ENCODE results near the gene METTL1. TPM values are rescaled to one million over a fixed set of nuclear protein-coding genes. Genes with fewer than 3 reads are reported as not detected.
"Not testable (repeated sequence)": the region's sequence is repeated elsewhere in the genome, so short reads cannot be mapped to it uniquely, and the experiment has no call there.

Gene METTL1
- total RNA-seq, result 10 to 100 TPM; 30.0 to 32.0 TPM

DNA sequence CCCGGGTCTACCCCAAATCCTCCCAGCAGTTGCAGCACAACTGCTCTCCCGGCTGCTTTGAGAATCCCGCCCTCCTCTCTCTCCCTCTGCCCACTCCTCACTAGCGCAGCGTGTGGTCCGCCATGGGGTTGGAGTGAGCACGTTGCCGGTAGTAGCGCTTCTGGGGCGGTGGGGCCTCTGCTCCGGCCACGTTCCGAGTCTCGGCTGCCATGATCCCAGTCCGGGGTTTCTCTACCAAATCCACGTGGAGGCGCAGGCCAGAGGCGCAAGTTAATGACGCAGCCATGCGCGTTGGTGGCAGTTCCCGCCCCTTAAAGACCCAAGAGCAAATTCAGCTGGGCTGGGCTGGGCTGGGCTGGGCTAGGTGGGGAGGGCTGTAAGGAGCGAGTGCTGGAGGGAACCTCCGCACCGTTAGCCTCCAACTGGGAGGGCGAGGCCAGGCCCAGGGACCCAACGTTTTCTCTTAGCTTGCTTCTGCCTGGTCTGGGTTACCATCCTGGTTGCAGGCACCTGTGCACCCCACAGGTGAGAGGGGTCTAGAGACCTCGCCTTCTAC lies at the start of gene METTL1:
METTL1 (minus strand) TSS at position 233 of the 556 bp plus-strand sequence; CDS start at position 211, 22 bp downstream.
- Mint-ChIP-seq H3K4me1 (ENCODE audit: low read depth) (peaks cover 23% of the 10 kb centered on the region), H3K36me3 (peaks cover 29% of the 10 kb centered on the region), H3K9me3 (no peaks in the 10 kb centered on the region), H3K27me3 (no peaks in the 10 kb centered on the region), H3K4me3 (peak within 1 kb of the TSS; percentile 99), H3K27ac (peak within 1 kb of the TSS; percentile 97)
- ChIA-PET CTCF (interaction anchor here (0.6 to 2.1 kb wide), 7 partner anchors 10 to 133 kb away, joined by 3 to 25 read pairs (median 3); partner anchors contain the start of genes OS9 and TSFM), POLR2A (interaction anchor here (0.5 to 1.6 kb wide), 9 partner anchors 9 to 1144 kb away, joined by 3 to 10 read pairs (median 4); partner anchors contain the start of genes ATP23, CDK4, MARCHF9 and TSFM)
- intact Hi-C loops (cut with micrococcal nuclease), result loop anchor here (1.0 to 2.0 kb wide), 3 partner anchors 10 to 75 kb away; partner anchors contain the start of genes CDK4, CTDSP2 and TSFM
- peak; percentile 97 for DNase-seq

DNA sequence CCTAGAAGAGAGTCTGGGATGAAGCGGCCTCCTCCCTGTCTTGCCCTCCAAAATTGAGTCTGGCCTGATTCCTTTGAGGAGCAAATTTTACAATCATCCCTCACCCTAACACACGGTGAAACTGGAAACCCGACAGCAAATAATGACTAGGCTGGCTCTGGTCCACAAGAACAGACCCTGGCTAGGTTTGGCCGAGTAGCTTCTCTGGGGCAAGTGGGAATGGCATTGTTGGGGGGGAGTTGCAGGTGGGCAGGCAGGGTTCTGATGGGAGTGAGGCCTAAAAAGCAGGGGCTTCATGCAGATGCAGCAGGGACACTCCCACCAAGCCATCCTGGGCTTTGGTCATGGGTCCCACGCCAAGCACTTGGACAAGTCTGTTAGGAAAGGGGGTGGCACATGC lies 49.1 kb upstream of the METTL1 start:
- H3K4me1 Mint-ChIP-seq (ENCODE audit: low read depth); CTCF ChIA-PET; H3K27ac Mint-ChIP-seq; DNase-seq; intact Hi-C loops (cut with micrococcal nuclease); H3K9me3 Mint-ChIP-seq; H3K4me3 Mint-ChIP-seq; POLR2A ChIA-PET; H3K27me3 Mint-ChIP-seq: not testable (repeated sequence)
- peaks cover 25% of the 10 kb centered on the region for H3K36me3 Mint-ChIP-seq

DNA sequence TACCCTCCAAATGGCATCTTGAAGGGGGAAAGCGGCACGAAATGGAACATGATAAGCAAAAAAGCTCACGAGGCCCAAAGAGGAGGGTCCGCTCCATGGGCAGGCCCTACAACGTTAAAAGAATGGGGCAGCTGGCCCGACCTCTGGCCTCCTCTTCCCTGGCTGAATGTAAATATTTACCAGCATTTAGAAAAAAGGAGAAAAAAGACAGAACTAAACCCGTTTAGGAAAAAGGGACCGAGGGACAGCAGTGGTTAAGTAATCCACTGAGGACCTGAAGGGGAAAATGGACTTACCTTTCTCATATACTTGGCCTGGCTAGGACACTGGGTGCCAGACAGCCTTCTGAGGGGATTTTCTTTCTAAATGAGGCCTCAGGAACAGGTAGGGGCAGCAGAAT lies 48.2 kb upstream of the METTL1 start:
- not testable (repeated sequence) for H3K27ac Mint-ChIP-seq

DNA sequence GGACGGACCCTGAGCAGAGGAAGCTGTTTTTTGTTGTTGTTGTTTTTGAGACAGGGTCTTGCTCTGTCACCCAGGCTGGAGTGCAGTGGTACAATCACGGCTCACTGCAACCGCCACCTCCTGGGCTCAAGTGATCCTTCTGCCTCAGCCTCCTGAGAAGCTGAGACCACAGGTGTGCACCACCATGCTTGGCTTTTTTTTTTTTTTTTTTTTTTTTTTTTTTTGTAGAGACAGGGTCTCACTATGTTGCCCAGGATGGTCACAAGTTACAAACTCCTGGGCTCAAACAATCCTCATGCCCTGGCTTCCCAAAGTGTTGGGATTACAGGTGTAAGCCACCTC lies 46.1 kb upstream of the METTL1 start:
- CTCF ChIA-PET, result interaction anchor here (0.8 to 2.3 kb wide), 6 partner anchors 10 to 88 kb away, joined by 3 to 5 read pairs (median 4); no protein-coding TSS in a partner anchor
- peaks cover 14% of the 10 kb centered on the region for H3K36me3 Mint-ChIP-seq
- H3K27me3 Mint-ChIP-seq; H3K9me3 Mint-ChIP-seq; H3K4me1 Mint-ChIP-seq (ENCODE audit: low read depth); H3K4me3 Mint-ChIP-seq; DNase-seq; intact Hi-C loops (cut with micrococcal nuclease); H3K27ac Mint-ChIP-seq: not testable (repeated sequence)
- POLR2A ChIA-PET, result interaction anchor here (0.6 kb wide), 1 partner anchor 81 kb away, joined by 3 read pairs; no protein-coding TSS in a partner anchor

More for the DNA sequence above, 48.2 kb upstream of the METTL1 start:
- POLR2A ChIA-PET, result interaction anchor here (1.1 kb wide), 1 partner anchor 36 kb away, joined by 3 read pairs; no protein-coding TSS in a partner anchor
- CTCF ChIA-PET; intact Hi-C loops (cut with micrococcal nuclease); H3K27me3 Mint-ChIP-seq; DNase-seq; H3K4me3 Mint-ChIP-seq; H3K9me3 Mint-ChIP-seq; H3K4me1 Mint-ChIP-seq (ENCODE audit: low read depth): not testable (repeated sequence)
- H3K36me3 Mint-ChIP-seq, result peaks cover 21% of the 10 kb centered on the region

DNA sequence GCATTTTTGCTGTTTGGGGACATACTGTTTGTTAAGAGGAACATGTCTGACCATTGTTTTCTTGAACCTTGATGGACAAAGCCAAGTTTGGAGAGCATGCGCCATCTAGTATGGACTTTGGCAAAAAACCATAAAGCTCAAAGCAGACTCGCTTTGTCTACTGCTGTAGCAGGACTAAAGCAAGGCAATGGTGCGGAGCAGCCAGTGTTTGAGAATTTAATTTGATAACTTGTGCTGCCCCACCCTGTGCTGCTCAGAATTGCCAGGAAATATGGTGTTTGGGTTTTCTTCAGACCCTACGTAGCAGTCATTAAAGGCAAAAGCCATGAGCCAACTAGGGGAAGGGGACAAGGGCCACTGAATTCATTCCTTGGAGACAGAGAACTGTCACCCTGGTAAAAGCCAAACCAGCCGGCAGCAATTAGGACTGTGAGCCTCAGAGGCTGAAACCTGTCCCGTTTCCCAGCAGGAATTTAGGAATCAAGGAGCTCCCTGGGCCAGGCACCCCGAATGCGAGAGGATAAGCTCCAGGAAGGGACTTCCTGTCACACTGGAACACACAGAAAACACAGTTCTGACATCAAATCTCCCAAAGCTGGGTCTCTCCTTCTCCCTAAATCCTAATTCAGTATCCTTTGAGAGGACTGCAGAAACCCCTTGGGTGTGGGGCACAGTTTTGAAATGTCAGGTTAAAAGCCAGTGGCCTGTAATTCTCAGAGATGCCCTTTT lies 45.5 kb upstream of the METTL1 start:
- no peak overlapping the region for H3K27ac Mint-ChIP-seq
- no peaks in the 10 kb centered on the region for H3K27me3 Mint-ChIP-seq
- intact Hi-C loops (cut with micrococcal nuclease), result no loop called here
- H3K4me1 Mint-ChIP-seq (ENCODE audit: low read depth), result no peaks in the 10 kb centered on the region
- CTCF ChIA-PET, result interaction anchor here (0.8 to 2.3 kb wide), 5 partner anchors 13 to 89 kb away, joined by 3 to 5 read pairs (median 3); no protein-coding TSS in a partner anchor
- DNase-seq, result no peak
- no peak overlapping the region for H3K4me3 Mint-ChIP-seq
- H3K36me3 Mint-ChIP-seq, result peaks cover 12% of the 10 kb centered on the region
- POLR2A ChIA-PET, result interaction anchor here (0.6 kb wide), 1 partner anchor 81 kb away, joined by 3 read pairs; no protein-coding TSS in a partner anchor
- H3K9me3 Mint-ChIP-seq, result no peaks in the 10 kb centered on the region

GRCh38 chr12:57816855-57817151 lies 44.9 kb upstream of the METTL1 start:
- Mint-ChIP-seq H3K27ac (no peak overlapping the region), H3K4me1 (ENCODE audit: low read depth) (no peaks in the 10 kb centered on the region), H3K27me3 (no peaks in the 10 kb centered on the region), H3K36me3 (peaks cover 9% of the 10 kb centered on the region), H3K4me3 (no peak overlapping the region), H3K9me3 (no peaks in the 10 kb centered on the region)
- intact Hi-C loops (cut with micrococcal nuclease), result no loop called here
- ChIA-PET POLR2A (interaction anchor here (1.4 kb wide), 1 partner anchor 17 kb away, joined by 4 read pairs; no protein-coding TSS in a partner anchor), CTCF (interaction anchor here (1.0 to 2.3 kb wide), 3 partner anchors 14 to 88 kb away, joined by 3 to 5 read pairs (median 4); no protein-coding TSS in a partner anchor)
- DNase-seq, result no peak

GRCh38 chr12:57816001-57816854 lies 44.3 kb upstream of the METTL1 start:
- intact Hi-C loops (cut with micrococcal nuclease), result no loop called here
- ChIA-PET POLR2A (interaction anchor here (1.4 kb wide), 1 partner anchor 16 kb away, joined by 4 read pairs; no protein-coding TSS in a partner anchor), CTCF (interaction anchor here (1.3 to 1.6 kb wide), 2 partner anchors 11 to 89 kb away, joined by 4 read pairs; no protein-coding TSS in a partner anchor)
- DNase-seq, result no peak
- Mint-ChIP-seq H3K36me3 (peaks cover 7% of the 10 kb centered on the region), H3K4me3 (no peak overlapping the region), H3K9me3 (no peaks in the 10 kb centered on the region), H3K27me3 (no peaks in the 10 kb centered on the region), H3K4me1 (ENCODE audit: low read depth) (no peaks in the 10 kb centered on the region), H3K27ac (no peak overlapping the region)

GRCh38 chr12:57815177-57816000 lies 43.5 kb upstream of the METTL1 start:
- no peaks in the 10 kb centered on the region for H3K9me3 Mint-ChIP-seq
- ChIA-PET POLR2A (interaction anchor here (1.4 kb wide), 1 partner anchor 16 kb away, joined by 4 read pairs; no protein-coding TSS in a partner anchor), CTCF (interaction anchor here (0.8 to 1.6 kb wide), 3 partner anchors 12 to 89 kb away, joined by 3 to 4 read pairs (median 4); no protein-coding TSS in a partner anchor)
- intact Hi-C loops (cut with micrococcal nuclease), result no loop called here
- H3K36me3 Mint-ChIP-seq, result peaks cover 3% of the 10 kb centered on the region
- H3K4me1 Mint-ChIP-seq (ENCODE audit: low read depth), result no peaks in the 10 kb centered on the region
- H3K27ac Mint-ChIP-seq, result no peak overlapping the region
- DNase-seq, result no peak
- H3K27me3 Mint-ChIP-seq, result no peaks in the 10 kb centered on the region
- H3K4me3 Mint-ChIP-seq, result no peak overlapping the region

GRCh38 chr12:57813971-57814772 lies 42.3 kb upstream of the METTL1 start:
- DNase-seq, result no peak
- H3K9me3 Mint-ChIP-seq, result no peaks in the 10 kb centered on the region
- no peak overlapping the region for H3K27ac Mint-ChIP-seq
- POLR2A ChIA-PET, result no interaction called here
- no peaks in the 10 kb centered on the region for H3K4me1 Mint-ChIP-seq (ENCODE audit: low read depth)
- no peak overlapping the region for H3K4me3 Mint-ChIP-seq
- no peaks in the 10 kb centered on the region for H3K27me3 Mint-ChIP-seq
- CTCF ChIA-PET, result interaction anchor here (3.8 kb wide), 1 partner anchor 11 kb away, joined by 21 read pairs; no protein-coding TSS in a partner anchor
- intact Hi-C loops (cut with micrococcal nuclease), result no loop called here
- H3K36me3 Mint-ChIP-seq, result peaks cover 2% of the 10 kb centered on the region

GRCh38 chr12:57813111-57813970 lies 41.4 kb upstream of the METTL1 start:
- POLR2A ChIA-PET, result no interaction called here
- H3K27ac Mint-ChIP-seq, result no peak overlapping the region

More at GRCh38 chr12:57813111-57813970, 41.4 kb upstream of the METTL1 start:
- DNase-seq, result no peak
- intact Hi-C loops (cut with micrococcal nuclease), result no loop called here
- H3K36me3 Mint-ChIP-seq, result no peaks in the 10 kb centered on the region
- H3K9me3 Mint-ChIP-seq, result no peaks in the 10 kb centered on the region
- H3K4me1 Mint-ChIP-seq (ENCODE audit: low read depth), result no peaks in the 10 kb centered on the region
- H3K4me3 Mint-ChIP-seq, result no peak overlapping the region
- CTCF ChIA-PET, result interaction anchor here (1.3 to 3.8 kb wide), 2 partner anchors 10 to 91 kb away, joined by 6 to 21 read pairs; no protein-coding TSS in a partner anchor
- H3K27me3 Mint-ChIP-seq, result no peaks in the 10 kb centered on the region
